Left hindlimb (tissue), 1 donor: ENCODE measurements around the gene CFAP61.

Experiments
- DNase-seq: peaks from one replicate; pipeline ENCODE4 v3.0.0-alpha.2; 2018

Gene CFAP61

GRCh38 chr20:20367575-20368417 lies 315.5 kb downstream of the CFAP61 start, which contains the start of gene INSM1:
Gene INSM1 (plus strand): TSS chr20:20368104. CDS start chr20:20368268, 164 bp downstream.
- DNase-seq: no peak

GRCh38 chr20:20368418-20369249 lies 316.3 kb downstream of the CFAP61 start:
- no peak for DNase-seq

GRCh38 chr20:20369250-20370093 lies 317.1 kb downstream of the CFAP61 start:
- no peak for DNase-seq

GRCh38 chr20:20370094-20370575 lies 317.8 kb downstream of the CFAP61 start:
- no peak for DNase-seq

- no peak for DNase-seq
These were observed 318.8 kb downstream of the CFAP61 start for GRCh38 chr20:20371083-20371482.

- no peak for DNase-seq
These were observed 319.3 kb downstream of the CFAP61 start for GRCh38 chr20:20371681-20372080.

GRCh38 chr20:20373091-20373571 lies 320.8 kb downstream of the CFAP61 start:
- DNase-seq: no peak

GRCh38 chr20:20375862-20376261 lies 323.5 kb downstream of the CFAP61 start:
- DNase-seq: no peak

GRCh38 chr20:20386192-20386591 lies 333.9 kb downstream of the CFAP61 start:
- no peak for DNase-seq

- no peak for DNase-seq
These were observed 338.1 kb downstream of the CFAP61 start for GRCh38 chr20:20390393-20390792.

- no peak for DNase-seq
These were observed 338.8 kb downstream of the CFAP61 start for GRCh38 chr20:20391115-20391514.

- no peak for DNase-seq
These were observed 339.4 kb downstream of the CFAP61 start for GRCh38 chr20:20391766-20392165.

GRCh38 chr20:20393207-20394120 lies 341.1 kb downstream of the CFAP61 start:
- no peak for DNase-seq

GRCh38 chr20:20395087-20395486 lies 342.8 kb downstream of the CFAP61 start:
- DNase-seq: no peak

GRCh38 chr20:20395903-20396568 lies 343.7 kb downstream of the CFAP61 start:
- DNase-seq: no peak

- DNase-seq: no peak
These were observed 344.5 kb downstream of the CFAP61 start for GRCh38 chr20:20396794-20397193.

GRCh38 chr20:20398123-20398522 lies 345.8 kb downstream of the CFAP61 start:
- DNase-seq: no peak

- DNase-seq: no peak
These were observed 347.5 kb downstream of the CFAP61 start for GRCh38 chr20:20399531-20400500.

- DNase-seq: no peak
These were observed 349.7 kb downstream of the CFAP61 start for GRCh38 chr20:20401991-20402390.

GRCh38 chr20:20404633-20405032 lies 352.3 kb downstream of the CFAP61 start:
- no peak for DNase-seq
